Common myeloid progenitor, CD34-positive (primary cell): Measurements from ENCODE around the gene TMEM120A.

Experiments used
- CTCF ChIA-PET: fragments of 350-600 bp; sonication (Branson Sonifier 250); formaldehyde crosslinking; loops from one replicate; lab custom pipeline; 2021; ENCODE audit warnings: antibody characterized with exemption; lab: Charles Lee
- POLR2A ChIA-PET: fragments of 350-600 bp; sonication (Branson Sonifier 250); formaldehyde crosslinking; loops from one replicate; lab custom pipeline; 2021; ENCODE audit warnings: antibody characterized with exemption; lab: Charles Lee
- DNase-seq, 3 donors: peaks; one replicate each; pipeline versions ENCODE4 v3.0.0 to v3.0.0-alpha.2; 2013
- H3K27ac ChIP-seq, 2 experiments: 1 replicate in 1 of 2; 2 replicates in 1 of 2; pipeline ENCODE4 v1.7.0; 2013; ENCODE audit warnings: inconsistent platforms in 2 of 2, low read length in 2 of 2, mild to moderate bottlenecking in 2 of 2, low read depth in 1 of 2, moderate library complexity in 1 of 2; ENCODE audit not compliant: severe bottlenecking in 2 of 2, insufficient read depth in 1 of 2, poor library complexity in 1 of 2
- H3K27me3 ChIP-seq, 5 experiments: replicated peaks in 2 of 5; 1 replicate in 3 of 5; 2 replicates in 2 of 5; pipeline versions ENCODE4 v1.6.1 to v1.7.0; 2013; ENCODE audit warnings: low read length in 4 of 5, mild to moderate bottlenecking in 2 of 5, moderate library complexity in 2 of 5, inconsistent platforms in 1 of 5; ENCODE audit not compliant: insufficient read depth in 5 of 5, control insufficient read depth in 4 of 5
- H3K36me3 ChIP-seq, 4 experiments: 1 replicate in 2 of 4; 2 replicates in 2 of 4; pipeline versions ENCODE4 v1.6.1 to v1.7.0; 2013; ENCODE audit warnings: low read length in 3 of 4, control low read depth in 1 of 4, mild to moderate bottlenecking in 1 of 4; ENCODE audit not compliant: control insufficient read depth in 4 of 4, insufficient read depth in 4 of 4
- H3K4me1 ChIP-seq, 4 experiments: 1 replicate in 3 of 4; 2 replicates in 1 of 4; pipeline versions ENCODE4 v1.6.1 to v1.7.1; 2013; ENCODE audit warnings: low read length in 3 of 4, mild to moderate bottlenecking in 3 of 4, control low read depth in 1 of 4, inconsistent platforms in 1 of 4, moderate library complexity in 1 of 4; ENCODE audit not compliant: control insufficient read depth in 4 of 4, insufficient read depth in 4 of 4; ENCODE audit errors: control extremely low read depth in 1 of 4
- H3K4me3 ChIP-seq, 7 experiments: 1 replicate in 4 of 7; 2 replicates in 3 of 7; pipeline versions ENCODE4 v1.5.1 to v1.7.0; 2013; ENCODE audit warnings: mild to moderate bottlenecking in 7 of 7, low read length in 6 of 7, moderate library complexity in 6 of 7, inconsistent platforms in 2 of 7, low read depth in 2 of 7, control low read depth in 1 of 7; ENCODE audit not compliant: insufficient read depth in 4 of 7, control insufficient read depth in 1 of 7; ENCODE audit errors: extremely low read depth in 1 of 7
- H3K9me3 ChIP-seq, 5 experiments: 1 replicate in 4 of 5; 2 replicates in 1 of 5; pipeline versions ENCODE4 v1.6.1 to v1.7.1; 2013; ENCODE audit warnings: low read length in 4 of 5, mild to moderate bottlenecking in 2 of 5, inconsistent platforms in 1 of 5, low read depth in 1 of 5, moderate library complexity in 1 of 5; ENCODE audit not compliant: control insufficient read depth in 4 of 5, insufficient read depth in 2 of 5; ENCODE audit errors: control extremely low read depth in 1 of 5
- WGBS: methylation state at CpG from one replicate; pipeline ENCODE4 v1.1.5; 2013; ENCODE audit not compliant: insufficient coverage; 5-methylcytosine and 5-hydroxymethylcytosine counted together

Gene TMEM120A

DNA sequence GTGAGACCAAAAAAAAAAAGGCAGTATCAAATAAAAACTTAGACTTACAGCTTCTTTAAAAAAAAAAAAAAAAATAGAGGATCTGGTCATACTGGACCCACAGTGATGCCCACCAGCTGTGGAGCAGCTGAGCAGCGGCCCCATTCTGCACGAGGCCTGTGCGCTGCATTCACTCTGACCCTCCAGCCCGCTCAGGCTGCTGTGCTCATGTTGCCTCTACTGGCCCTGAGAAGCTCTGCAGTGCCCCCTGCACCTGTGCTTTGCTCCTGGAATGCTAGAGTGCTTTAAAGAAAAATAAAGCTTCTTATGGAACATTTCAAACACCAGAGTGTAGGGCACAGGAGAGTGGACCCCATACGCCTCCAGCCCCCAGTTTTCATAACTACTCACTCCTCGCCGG, 33.2 kb downstream of the TMEM120A start:
- H3K9me3 ChIP-seq: no peaks in the 10 kb centered on the region
- no peak for DNase-seq
- ChIA-PET POLR2A (interaction anchor here (0.5 kb wide), 1 partner anchor 200 kb away, joined by 5 read pairs; no protein-coding TSS in a partner anchor), CTCF (interaction anchor here (0.6 to 1.2 kb wide), 3 partner anchors 29 to 94 kb away, joined by 3 read pairs; no protein-coding TSS in a partner anchor)
- no peak overlapping the region for H3K4me3 ChIP-seq
- H3K4me1 ChIP-seq: peaks cover 3 to 12% (median 7%) of the 10 kb centered on the region in 4 experiments
- no peaks in the 10 kb centered on the region for H3K27me3 ChIP-seq
- peaks cover 3 to 28% (median 3%) of the 10 kb centered on the region in 4 experiments for H3K36me3 ChIP-seq
- H3K27ac ChIP-seq: no peak overlapping the region
- 98% methylated on average over 5 of the region's 7 CpGs for WGBS

DNA sequence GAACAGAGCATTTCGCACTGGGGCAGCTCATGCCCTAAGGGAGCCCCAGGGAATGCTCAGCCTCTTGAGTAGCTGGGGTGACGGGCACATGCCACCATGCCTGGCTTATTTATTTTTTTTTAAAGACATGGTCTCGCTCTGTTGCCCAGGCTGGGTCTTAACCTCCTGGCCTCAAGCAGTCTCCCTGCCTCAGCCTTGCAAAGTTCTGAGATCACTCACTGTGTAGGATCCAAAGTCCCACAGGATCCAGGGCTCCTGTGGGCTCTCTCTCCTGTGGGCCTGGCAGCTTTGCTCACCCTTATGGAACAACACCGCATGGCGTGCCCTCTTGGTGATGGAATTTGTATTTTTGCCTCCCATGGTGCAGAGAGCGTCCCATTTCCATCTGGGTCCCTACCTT, 34.0 kb downstream of the TMEM120A start:
- ChIA-PET CTCF (interaction anchor here (0.8 to 1.2 kb wide), 2 partner anchors 28 to 94 kb away, joined by 3 read pairs; no protein-coding TSS in a partner anchor), POLR2A (no interaction called here)
- 95% methylated on average over 4 of the region's 6 CpGs for WGBS

DNA sequence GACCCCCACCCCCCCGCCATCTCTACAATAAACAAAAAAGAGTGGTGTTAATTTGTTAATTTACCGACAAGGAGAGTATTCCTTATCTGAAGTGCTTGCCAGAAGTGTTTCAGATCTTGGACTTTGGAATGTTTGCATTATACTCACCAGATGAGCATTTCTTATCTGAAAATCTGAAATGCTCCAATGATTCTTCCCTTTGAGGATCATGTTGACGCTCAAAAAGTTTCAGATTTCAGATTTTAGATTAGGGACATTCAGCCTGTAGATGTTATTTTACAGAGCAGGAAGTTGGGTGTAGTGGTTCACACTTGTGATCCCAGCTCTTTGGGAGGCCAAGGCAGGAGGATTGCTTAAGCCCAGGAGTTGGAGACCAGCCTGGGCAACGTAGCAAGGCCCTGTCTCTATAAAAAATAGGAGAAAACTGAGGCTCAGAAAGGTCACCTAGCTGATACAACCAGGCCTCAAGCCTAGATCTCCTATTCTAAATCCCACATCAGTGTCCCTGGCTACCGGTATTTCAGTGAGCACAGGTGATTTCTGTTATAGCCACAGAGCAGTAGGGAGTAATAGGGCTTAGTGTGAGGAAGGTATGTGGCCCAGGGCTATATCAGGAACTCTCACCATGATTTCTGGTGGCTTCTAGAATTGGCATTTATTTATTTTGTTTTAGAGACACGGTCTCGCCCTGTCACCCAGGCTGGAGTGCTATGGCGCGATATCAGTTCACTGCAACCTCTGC, 35.4 kb downstream of the TMEM120A start:
- Histone ChIP-seq H3K9me3 (no peaks in the 10 kb centered on the region), H3K36me3 (peaks cover 3 to 33% (median 7%) of the 10 kb centered on the region in 4 experiments), H3K4me1 (peaks cover 3 to 12% (median 7%) of the 10 kb centered on the region in 4 experiments), H3K27me3 (no peaks in the 10 kb centered on the region), H3K27ac (no peak overlapping the region), H3K4me3 (no peak overlapping the region)
- ChIA-PET POLR2A (no interaction called here), CTCF (no interaction called here)
- 100% methylated on average over 6 of the region's 9 CpGs for WGBS
- DNase-seq: no peak

More for the DNA sequence above, 34.0 kb downstream of the TMEM120A start:
- DNase-seq: no peak
- Histone ChIP-seq H3K4me3 (no peak overlapping the region), H3K27me3 (no peaks in the 10 kb centered on the region), H3K9me3 (no peaks in the 10 kb centered on the region), H3K27ac (no peak overlapping the region), H3K4me1 (peaks cover 3 to 12% (median 7%) of the 10 kb centered on the region in 4 experiments), H3K36me3 (peaks cover 3 to 31% (median 4%) of the 10 kb centered on the region in 4 experiments)

DNA sequence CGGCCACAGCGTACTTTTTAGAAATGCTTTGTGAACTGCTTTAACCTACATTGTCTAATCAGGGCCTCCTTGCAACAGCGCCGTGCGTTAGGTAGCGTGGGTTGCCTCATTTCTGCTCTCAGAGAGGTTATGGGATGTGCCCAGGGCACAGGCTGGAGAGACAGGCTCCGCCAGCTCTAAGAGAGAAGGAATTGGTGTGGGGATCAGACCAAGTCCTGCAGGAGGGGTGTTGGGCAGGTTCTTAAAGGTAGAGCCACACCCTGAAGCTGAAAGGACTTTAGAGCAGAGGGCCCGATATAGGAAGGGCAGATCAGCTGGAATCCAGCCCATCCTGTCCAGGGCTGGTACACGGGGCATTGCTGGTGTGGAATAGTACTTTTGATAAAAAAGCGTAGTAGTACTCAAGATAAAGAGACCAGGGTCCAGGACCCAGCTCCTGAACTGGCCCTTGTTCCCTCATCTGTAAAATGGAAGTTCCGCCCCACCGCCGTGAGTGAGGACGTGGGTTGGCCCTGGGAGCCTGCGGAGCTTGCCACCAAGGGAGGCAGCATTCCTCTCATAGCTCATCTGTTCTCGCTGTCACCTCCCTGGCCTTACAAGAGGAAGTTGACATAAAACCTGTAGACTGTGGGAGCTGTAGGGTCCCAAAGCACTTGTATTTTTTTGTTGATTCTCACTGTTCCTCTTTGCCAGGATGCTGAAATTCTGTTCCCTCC, 37.2 kb downstream of the TMEM120A start:
- H3K27ac ChIP-seq: no peak overlapping the region
- no peak for DNase-seq
- WGBS: 95% methylated on average over 14 of the region's 16 CpGs

DNA sequence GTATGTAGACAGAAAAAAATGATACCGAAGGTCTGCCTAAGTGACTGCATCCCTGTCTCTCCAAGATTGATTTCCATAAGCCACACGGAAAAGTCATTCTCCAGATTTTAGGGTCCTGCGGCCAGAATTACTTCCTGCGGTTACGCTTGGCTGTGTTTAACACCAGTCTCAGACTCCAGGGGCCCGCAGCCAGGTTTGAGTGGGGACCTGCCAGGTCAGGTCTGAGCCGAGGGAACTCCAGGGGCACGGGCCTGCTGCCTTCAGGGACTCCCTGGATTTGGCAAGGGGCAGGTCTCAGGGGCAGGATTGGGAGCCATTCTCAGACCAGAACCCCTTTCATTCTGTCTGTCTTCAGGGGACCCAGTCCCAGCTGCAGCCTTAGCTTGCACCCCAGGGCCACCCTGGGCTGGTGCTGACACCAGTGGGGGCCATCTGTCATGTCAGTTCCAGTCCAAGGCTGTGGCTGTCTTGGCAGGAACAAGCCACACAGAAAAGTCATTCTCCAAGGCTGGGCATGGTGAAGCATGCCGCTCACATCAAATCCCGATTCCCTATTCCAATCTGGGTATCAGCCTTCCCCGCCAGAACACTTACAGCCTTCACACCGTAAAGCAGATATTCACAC, 39.0 kb downstream of the TMEM120A start:
- no peaks in the 10 kb centered on the region for H3K27me3 ChIP-seq
- H3K4me1 ChIP-seq: peaks cover 0 to 5% (median under 1%) of the 10 kb centered on the region in 4 experiments
- H3K36me3 ChIP-seq: peaks cover 3 to 32% (median 9%) of the 10 kb centered on the region in 4 experiments
- ChIA-PET POLR2A (no interaction called here), CTCF (interaction anchor here (0.6 to 1.0 kb wide), 2 partner anchors 12 to 16 kb away, joined by 3 to 4 read pairs; no protein-coding TSS in a partner anchor)
- no peak for DNase-seq
- 98% methylated on average over 12 of the region's 12 CpGs for WGBS
- no peak overlapping the region for H3K27ac ChIP-seq
- no peak overlapping the region for H3K4me3 ChIP-seq
- H3K9me3 ChIP-seq: no peaks in the 10 kb centered on the region

More for the DNA sequence above, 37.2 kb downstream of the TMEM120A start:
- peaks cover 3 to 34% (median 9%) of the 10 kb centered on the region in 4 experiments for H3K36me3 ChIP-seq
- no peak overlapping the region for H3K4me3 ChIP-seq
- ChIA-PET CTCF (interaction anchor here (1.3 kb wide), 1 partner anchor 9 kb away, joined by 4 read pairs; no protein-coding TSS in a partner anchor), POLR2A (no interaction called here)
- no peaks in the 10 kb centered on the region for H3K27me3 ChIP-seq
- peaks cover 0 to 5% (median 0%) of the 10 kb centered on the region in 4 experiments for H3K4me1 ChIP-seq
- no peaks in the 10 kb centered on the region for H3K9me3 ChIP-seq

DNA sequence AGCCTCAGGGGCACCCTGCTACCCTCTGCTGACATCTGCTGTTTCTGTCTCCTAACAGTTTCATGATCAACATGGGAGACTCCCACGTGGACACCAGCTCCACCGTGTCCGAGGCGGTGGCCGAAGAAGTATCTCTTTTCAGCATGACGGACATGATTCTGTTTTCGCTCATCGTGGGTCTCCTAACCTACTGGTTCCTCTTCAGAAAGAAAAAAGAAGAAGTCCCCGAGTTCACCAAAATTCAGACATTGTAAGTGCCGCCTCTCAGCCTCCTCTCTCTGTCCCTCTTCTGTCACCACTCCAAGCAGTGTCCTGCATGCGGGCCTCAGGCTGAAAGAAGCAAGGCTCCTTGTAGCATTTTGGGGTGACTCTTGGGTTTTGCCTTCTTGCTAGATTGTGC, 40.5 kb downstream of the TMEM120A start:
- H3K9me3 ChIP-seq: no peaks in the 10 kb centered on the region
- H3K36me3 ChIP-seq: peaks cover 3 to 29% (median 9%) of the 10 kb centered on the region in 4 experiments
- no peaks in the 10 kb centered on the region for H3K27me3 ChIP-seq
- POLR2A ChIA-PET: no interaction called here
- H3K27ac ChIP-seq: no peak overlapping the region
- WGBS: 95% methylated on average over 8 of the region's 11 CpGs
- DNase-seq: no peak
- CTCF ChIA-PET: interaction anchor here (1.1 kb wide), 1 partner anchor 16 kb away, joined by 3 read pairs; no protein-coding TSS in a partner anchor
- no peak overlapping the region for H3K4me3 ChIP-seq
- peaks cover 0 to 5% (median under 1%) of the 10 kb centered on the region in 4 experiments for H3K4me1 ChIP-seq
